ENCODE results near the gene C20orf144.
"Not testable (repeated sequence)": the region's sequence is repeated elsewhere in the genome, so short reads cannot be mapped to it uniquely, and the experiment has no call there.

The C20orf144 gene

DNA sequence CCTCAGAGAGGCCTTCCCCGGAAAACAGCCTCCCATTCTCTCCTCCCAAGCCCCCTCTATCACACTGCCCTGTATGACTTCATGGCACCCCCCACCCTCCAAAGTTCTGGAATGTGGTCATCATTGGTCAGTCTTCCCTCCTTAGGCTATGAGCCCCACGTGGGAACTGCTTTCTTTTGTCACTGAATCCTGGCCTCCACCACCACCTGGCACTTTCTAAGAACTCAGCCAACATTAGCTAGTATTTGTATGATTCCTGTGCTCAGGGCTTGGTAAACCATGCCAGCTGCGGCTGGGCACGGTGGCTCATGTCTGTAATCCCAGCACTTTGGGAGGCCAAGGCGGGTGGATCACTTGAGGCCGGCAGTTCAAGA is 32.5 kb downstream of the C20orf144 start:
- TF ChIP-seq CTCF (IDR thresholded peaks at IDR 0.05; ENCODE audit: low read depth, low read length) = no peak
- H3K4me3 ChIP-seq (ENCODE audit: low read depth, low read length) = no peak overlapping the region

DNA sequence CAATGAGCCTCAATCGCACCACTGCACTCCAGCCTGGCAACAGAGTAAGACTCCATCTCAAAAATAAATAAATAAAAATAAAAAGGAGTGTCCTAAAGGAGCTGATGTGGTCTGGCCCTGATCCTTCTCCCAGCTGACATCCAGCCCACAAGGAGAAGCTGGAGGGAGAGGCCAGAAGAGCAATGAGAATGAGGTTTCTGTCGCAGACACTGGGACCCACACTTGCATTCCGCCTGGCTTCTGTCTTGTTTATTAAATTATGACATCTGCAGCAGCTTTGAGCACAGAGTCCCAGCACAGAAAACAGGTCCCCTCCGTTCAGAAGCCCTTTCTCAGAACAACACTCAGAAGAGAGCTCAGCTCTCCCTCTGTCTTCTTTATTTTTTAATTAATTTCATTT is 34.3 kb downstream of the C20orf144 start:
- H3K4me3 ChIP-seq (ENCODE audit: low read depth, low read length) = no peak overlapping the region
- no peak for TF ChIP-seq CTCF (IDR thresholded peaks at IDR 0.05; ENCODE audit: low read depth, low read length)

DNA sequence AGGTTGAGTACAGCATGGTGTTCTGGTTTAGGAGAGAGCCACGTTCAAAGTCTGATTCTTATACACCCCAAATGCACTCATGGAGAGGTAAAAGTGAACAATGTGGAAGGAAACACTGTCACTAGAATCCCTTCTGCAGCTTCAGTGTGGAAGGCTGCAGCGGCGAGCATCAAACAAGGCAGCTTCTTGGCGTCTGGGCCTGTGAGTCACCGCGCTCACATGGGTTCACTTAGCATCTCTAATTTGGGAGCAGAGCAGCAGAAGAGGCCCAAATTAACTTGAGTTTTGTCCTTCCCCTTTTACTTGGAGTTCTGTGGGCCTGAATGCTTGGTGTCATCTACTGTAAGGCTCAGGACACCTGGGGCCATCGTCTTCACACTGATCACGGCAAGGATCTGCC is 35.0 kb downstream of the C20orf144 start:
- TF ChIP-seq CTCF (IDR thresholded peaks at IDR 0.05; ENCODE audit: low read depth, low read length) = no peak
- no peak overlapping the region for H3K4me3 ChIP-seq (ENCODE audit: low read depth, low read length)

GRCh38 chr20:33698966-33699365 is 36.8 kb downstream of the C20orf144 start:
- not testable (repeated sequence) for H3K4me3 ChIP-seq (ENCODE audit: low read depth, low read length)

- not testable (repeated sequence) for H3K4me3 ChIP-seq (ENCODE audit: low read depth, low read length)
These were observed 38.7 kb downstream of the C20orf144 start for GRCh38 chr20:33700696-33701441.

DNA sequence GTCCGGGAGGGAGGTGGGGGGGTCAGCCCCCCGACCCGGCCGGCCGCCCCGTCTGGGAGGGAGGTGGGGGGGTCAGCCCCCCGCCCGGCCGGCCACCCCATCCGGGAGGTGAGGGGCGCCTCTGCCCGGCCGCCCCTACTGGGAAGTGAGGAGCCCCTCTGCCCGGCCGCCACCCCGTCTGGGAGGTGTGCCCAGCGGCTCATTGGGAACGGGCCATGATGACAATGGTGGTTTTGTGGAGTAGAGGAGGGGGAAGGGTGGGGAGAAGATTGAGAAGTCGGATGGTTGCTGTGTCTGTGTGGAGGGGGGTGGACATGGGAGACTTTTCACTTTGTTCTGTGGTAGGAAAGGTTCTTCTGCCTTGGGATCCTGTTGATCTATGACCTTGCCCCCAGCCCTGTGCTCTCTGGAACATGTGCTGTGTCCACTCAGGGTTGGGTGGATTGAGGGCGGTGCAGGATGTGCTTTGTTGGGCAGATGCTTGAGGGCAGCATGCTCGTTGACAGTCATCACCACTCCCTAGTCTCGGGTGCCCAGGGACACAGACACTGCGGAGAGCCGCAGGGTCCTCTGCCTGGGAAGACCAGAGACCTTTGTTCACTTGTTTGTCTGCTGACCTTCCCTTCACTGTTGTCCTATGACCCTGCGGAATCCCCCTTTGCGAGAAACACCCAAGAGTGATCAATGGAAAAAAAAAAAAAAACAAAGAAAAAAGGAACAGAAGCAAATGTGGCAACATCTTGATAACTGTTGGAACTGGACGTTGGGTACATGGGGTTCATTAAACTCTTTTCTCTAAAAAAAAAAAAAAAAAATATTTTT is 39.7 kb downstream of the C20orf144 start:
- no peak for TF ChIP-seq CTCF (IDR thresholded peaks at IDR 0.05; ENCODE audit: low read depth, low read length)
- H3K4me3 ChIP-seq (ENCODE audit: low read depth, low read length) = no peak overlapping the region

DNA sequence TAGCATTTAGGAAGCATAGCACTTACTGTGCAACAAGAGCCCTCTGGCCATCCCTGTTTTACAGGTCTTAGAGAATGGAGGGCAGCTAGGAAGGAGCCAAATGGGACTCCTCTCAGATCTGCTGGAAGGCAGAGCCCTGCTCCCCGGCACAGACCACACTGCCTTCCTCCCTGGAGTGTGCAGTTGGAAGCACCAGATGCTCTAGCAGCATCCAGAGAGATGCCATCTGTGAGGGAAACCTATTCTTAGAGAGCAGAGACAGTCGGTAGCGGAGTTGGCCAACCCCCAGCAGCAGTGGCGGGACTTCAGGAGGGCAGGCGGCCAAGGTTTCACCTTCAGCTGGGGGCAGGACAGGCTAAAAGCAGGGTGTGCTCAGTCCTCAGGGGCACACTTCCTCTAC is 40.7 kb downstream of the C20orf144 start:
- no peak for TF ChIP-seq CTCF (IDR thresholded peaks at IDR 0.05; ENCODE audit: low read depth, low read length)
- H3K4me3 ChIP-seq (ENCODE audit: low read depth, low read length) = no peak overlapping the region

DNA sequence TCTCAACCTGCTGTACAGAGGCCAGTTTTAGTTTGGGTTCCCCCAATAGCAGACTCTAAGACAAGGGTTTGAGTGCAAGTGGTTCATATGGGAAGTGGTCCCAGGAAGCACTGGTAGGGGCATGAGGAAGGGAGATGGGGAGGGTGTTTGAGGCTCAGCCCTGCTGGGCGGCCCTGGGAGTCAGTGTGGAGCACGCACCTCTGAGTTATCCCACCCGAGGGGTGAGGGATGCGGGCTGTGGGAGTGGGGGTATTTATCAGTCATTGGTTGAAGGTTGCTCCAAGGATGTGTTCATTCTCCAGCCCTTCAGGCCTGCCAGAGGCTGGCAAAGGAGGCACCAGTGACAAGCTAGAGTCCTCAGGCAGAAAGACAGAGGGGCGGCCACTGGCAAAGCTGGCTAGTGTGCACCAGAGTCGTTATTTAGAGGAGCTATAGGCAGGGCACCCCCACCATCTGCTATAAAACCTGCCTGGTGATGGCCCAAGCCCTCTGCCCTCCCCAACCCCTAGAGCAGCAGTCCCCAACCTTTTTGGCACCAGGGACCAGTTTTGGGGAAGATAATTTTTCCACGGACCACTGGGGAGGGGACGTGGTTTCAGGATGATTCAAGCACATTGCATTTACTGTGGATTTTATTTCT is 41.5 kb downstream of the C20orf144 start:
- H3K4me3 ChIP-seq (ENCODE audit: low read depth, low read length) = no peak overlapping the region
- no peak for TF ChIP-seq CTCF (IDR thresholded peaks at IDR 0.05; ENCODE audit: low read depth, low read length)

Measured in WI38 (cell line).